OCI-LY7 (cell line): ENCODE data around the gene ZBTB20.

ENCODE experiments used
- CTCF ChIP-seq: fragments of 200-600 bp; sonication (generic); conservative IDR thresholded peaks from 2 replicates; pipeline ENCODE4 v1.5.1; 2014; ENCODE audit warnings: mild to moderate bottlenecking, antibody characterized with exemption, low read length, moderate library complexity, mixed read lengths
- EZH2phosphoT487 ChIP-seq: fragments of 200-600 bp; sonication (generic); IDR thresholded peaks from 2 replicates; pipeline ENCODE4 v1.6.1; 2018; ENCODE audit warnings: low read depth, borderline replicate concordance, mild to moderate bottlenecking, mixed run types, antibody characterized with exemption, low read length, moderate library complexity, mixed read lengths

- TF ChIP-seq CTCF = no peak
- no peak for TF ChIP-seq EZH2phosphoT487
Observed at GRCh38 chr3:114307222-114307830, 839.8 kb downstream of the ZBTB20 start.
